ENCODE results near the gene CAMTA1.

CAMTA1 gene

GRCh38 chr1:7427605-7428300 is 642.5 kb downstream of the CAMTA1 start:
- DNase-seq = no peak

GRCh38 chr1:7429290-7429689 is 644.0 kb downstream of the CAMTA1 start:
- no peak for DNase-seq

GRCh38 chr1:7430047-7430608 is 644.9 kb downstream of the CAMTA1 start:
- DNase-seq = no peak

- no peak for DNase-seq
Measured at GRCh38 chr1:7430691-7431090, 645.4 kb downstream of the CAMTA1 start.

- no peak for DNase-seq
Measured at GRCh38 chr1:7432102-7432899, 647.0 kb downstream of the CAMTA1 start.

- DNase-seq = no peak
Measured at GRCh38 chr1:7432900-7433380, 647.7 kb downstream of the CAMTA1 start.

GRCh38 chr1:7434566-7434965 is 649.3 kb downstream of the CAMTA1 start:
- DNase-seq = no peak

GRCh38 chr1:7435276-7436055 is 650.2 kb downstream of the CAMTA1 start:
- DNase-seq = no peak

- DNase-seq = no peak
Measured at GRCh38 chr1:7436056-7437005, 651.1 kb downstream of the CAMTA1 start.

GRCh38 chr1:7437036-7437435 is 651.8 kb downstream of the CAMTA1 start:
- DNase-seq = no peak

- DNase-seq = no peak
Measured at GRCh38 chr1:7437608-7438395, 652.5 kb downstream of the CAMTA1 start.

GRCh38 chr1:7438396-7438785 is 653.1 kb downstream of the CAMTA1 start:
- no peak for DNase-seq

- no peak for DNase-seq
Measured at GRCh38 chr1:7438921-7439655, 653.8 kb downstream of the CAMTA1 start.

- DNase-seq = no peak
Measured at GRCh38 chr1:7440154-7440553, 654.9 kb downstream of the CAMTA1 start.

GRCh38 chr1:7441143-7441841 is 656.0 kb downstream of the CAMTA1 start:
- no peak for DNase-seq

- no peak for DNase-seq
Measured at GRCh38 chr1:7442036-7442435, 656.8 kb downstream of the CAMTA1 start.

- no peak for DNase-seq
Measured at GRCh38 chr1:7442918-7443317, 657.7 kb downstream of the CAMTA1 start.

GRCh38 chr1:7444363-7444762 is 659.1 kb downstream of the CAMTA1 start:
- no peak for DNase-seq

GRCh38 chr1:7447093-7447492 is 661.8 kb downstream of the CAMTA1 start:
- DNase-seq = peak; percentile 36

GRCh38 chr1:7447736-7448135 is 662.5 kb downstream of the CAMTA1 start:
- no peak for DNase-seq
